Activated CD4-positive, alpha-beta T cell treated with anti-CD3 and anti-CD28 coated beads, Interleukin-2, amount 50 U/mL, for 1 hour (primary cell): ENCODE data around the gene KCNH2.

ENCODE experiments used
- DNase-seq: peaks from one replicate; pipeline ENCODE4 v3.0.0-alpha.2; 2020

KCNH2 gene

GRCh38 chr7:150957133-150958020 is 20.7 kb downstream of the KCNH2 start:
- no peak for DNase-seq

GRCh38 chr7:150956395-150957132 is 21.6 kb downstream of the KCNH2 start:
- DNase-seq: no peak

- no peak for DNase-seq
Observed at GRCh38 chr7:150955519-150956394, 22.4 kb downstream of the KCNH2 start.

GRCh38 chr7:150954986-150955518 is 23.1 kb downstream of the KCNH2 start:
- no peak for DNase-seq

- DNase-seq: no peak
Observed at GRCh38 chr7:150954201-150954985, 23.7 kb downstream of the KCNH2 start.

GRCh38 chr7:150953061-150953997 is 24.8 kb downstream of the KCNH2 start:
- no peak for DNase-seq

- no peak for DNase-seq
Observed at GRCh38 chr7:150952331-150953050, 25.6 kb downstream of the KCNH2 start.

- DNase-seq: no peak
Observed at GRCh38 chr7:150951521-150951920, 26.6 kb downstream of the KCNH2 start.

- no peak for DNase-seq
Observed at GRCh38 chr7:150951181-150951520, 27.0 kb downstream of the KCNH2 start.

- DNase-seq: no peak
Observed at GRCh38 chr7:150950496-150951180, 27.5 kb downstream of the KCNH2 start.

- DNase-seq: no peak
Observed at GRCh38 chr7:150949971-150950491, 28.1 kb downstream of the KCNH2 start.

GRCh38 chr7:150949564-150949963 is 28.6 kb downstream of the KCNH2 start:
- no peak for DNase-seq

- DNase-seq: no peak
Observed at GRCh38 chr7:150948791-150949251, 29.3 kb downstream of the KCNH2 start.

GRCh38 chr7:150947761-150948651 is 30.1 kb downstream of the KCNH2 start:
- DNase-seq: no peak

- no peak for DNase-seq
Observed at GRCh38 chr7:150947241-150947745, 30.8 kb downstream of the KCNH2 start.

GRCh38 chr7:150946421-150947240 is 31.5 kb downstream of the KCNH2 start:
- no peak for DNase-seq

- no peak for DNase-seq
Observed at GRCh38 chr7:150945853-150946420, 32.2 kb downstream of the KCNH2 start.
